ENCODE results near the gene KDM5A. TPM values are rescaled to one million over a fixed set of nuclear protein-coding genes. Genes with fewer than 3 reads are reported as not detected.

KDM5A gene
- total and polyA plus RNA-seq, 11 donors, result 4.7 to 55.6 (median 31.2) TPM

DNA sequence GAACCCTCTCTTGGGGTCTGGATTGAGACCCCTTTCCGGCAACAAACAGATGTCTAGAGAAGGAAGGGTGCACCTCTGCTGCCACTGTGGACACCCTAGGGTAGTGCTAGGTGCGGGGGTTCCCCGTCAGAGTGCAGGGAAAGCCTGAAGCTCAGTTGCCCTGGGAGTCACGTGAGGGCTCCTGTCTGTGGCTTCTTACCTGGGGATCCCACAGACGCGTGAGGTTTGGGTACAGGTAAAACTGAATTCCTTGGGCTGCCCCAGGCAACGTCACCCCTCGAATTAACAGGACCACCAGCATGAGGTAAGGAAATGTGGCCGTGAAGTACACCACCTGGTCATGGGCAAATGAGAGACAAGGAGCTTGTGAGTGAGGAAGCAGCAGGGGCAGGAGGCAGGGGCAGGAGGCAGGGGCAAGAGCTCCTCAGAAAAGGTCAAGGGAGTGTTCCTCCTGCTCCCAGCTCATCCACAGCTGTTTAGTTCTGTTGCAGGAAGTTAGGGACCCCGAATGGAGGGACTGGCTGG lies 154.2 kb downstream of the KDM5A start:
- 92 to 95% (median 94%) methylated on average over 7 to 10 of the region's 10 CpGs for WGBS, 4 donors
- DNase-seq (peak in 1 of 5 donors; percentile 7), ATAC-seq (no peak)
- H3K27me3 ChIP-seq, result no peaks in the 10 kb centered on the region
- no peak overlapping the region for H3K4me3 ChIP-seq
- no peak overlapping the region for H3K27ac ChIP-seq
- no peaks in the 10 kb centered on the region for H3K36me3 ChIP-seq
- TF ChIP-seq POLR2A (IDR thresholded peaks at IDR 0.05), result no peak
- TF ChIP-seq, protein P1, sequence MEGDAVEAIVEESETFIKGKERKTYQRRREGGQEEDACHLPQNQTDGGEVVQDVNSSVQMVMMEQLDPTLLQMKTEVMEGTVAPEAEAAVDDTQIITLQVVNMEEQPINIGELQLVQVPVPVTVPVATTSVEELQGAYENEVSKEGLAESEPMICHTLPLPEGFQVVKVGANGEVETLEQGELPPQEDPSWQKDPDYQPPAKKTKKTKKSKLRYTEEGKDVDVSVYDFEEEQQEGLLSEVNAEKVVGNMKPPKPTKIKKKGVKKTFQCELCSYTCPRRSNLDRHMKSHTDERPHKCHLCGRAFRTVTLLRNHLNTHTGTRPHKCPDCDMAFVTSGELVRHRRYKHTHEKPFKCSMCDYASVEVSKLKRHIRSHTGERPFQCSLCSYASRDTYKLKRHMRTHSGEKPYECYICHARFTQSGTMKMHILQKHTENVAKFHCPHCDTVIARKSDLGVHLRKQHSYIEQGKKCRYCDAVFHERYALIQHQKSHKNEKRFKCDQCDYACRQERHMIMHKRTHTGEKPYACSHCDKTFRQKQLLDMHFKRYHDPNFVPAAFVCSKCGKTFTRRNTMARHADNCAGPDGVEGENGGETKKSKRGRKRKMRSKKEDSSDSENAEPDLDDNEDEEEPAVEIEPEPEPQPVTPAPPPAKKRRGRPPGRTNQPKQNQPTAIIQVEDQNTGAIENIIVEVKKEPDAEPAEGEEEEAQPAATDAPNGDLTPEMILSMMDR (IDR thresholded peaks at IDR 0.05), result no peak
- intact Hi-C loops (cut with DNase I), result no loop called here
- H3K4me1 ChIP-seq, result no peaks in the 10 kb centered on the region
- peaks cover 0 to 17% (median 0%) of the 10 kb centered on the region in 12 donors for H3K9me3 ChIP-seq

DNA sequence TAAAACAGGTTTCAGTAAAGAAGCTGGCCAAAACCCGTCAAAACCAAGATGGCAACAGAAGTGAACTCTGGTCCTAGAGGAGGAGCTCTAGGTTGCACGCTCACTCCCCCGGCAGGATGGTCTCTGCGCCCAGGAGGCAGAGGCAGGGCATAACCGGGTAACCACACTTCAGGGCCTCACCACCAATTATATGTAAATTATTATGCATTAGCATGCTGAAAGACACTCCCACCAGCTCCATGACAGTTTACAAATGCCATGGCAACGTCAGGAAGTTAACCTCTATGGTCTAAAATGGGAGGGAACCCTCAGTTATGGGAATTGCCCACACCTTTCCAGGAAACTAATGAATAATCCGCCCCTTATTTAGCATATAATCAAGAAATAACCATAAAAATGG lies 155.1 kb downstream of the KDM5A start:
- 77 to 85% (median 79%) methylated on average over 7 of the region's 7 CpGs for WGBS, 4 donors
- no peak for TF ChIP-seq POLR2A (IDR thresholded peaks at IDR 0.05)
- TF ChIP-seq, protein P1 (IDR thresholded peaks at IDR 0.05), result no peak
- H3K4me1 ChIP-seq, result no peaks in the 10 kb centered on the region

DNA sequence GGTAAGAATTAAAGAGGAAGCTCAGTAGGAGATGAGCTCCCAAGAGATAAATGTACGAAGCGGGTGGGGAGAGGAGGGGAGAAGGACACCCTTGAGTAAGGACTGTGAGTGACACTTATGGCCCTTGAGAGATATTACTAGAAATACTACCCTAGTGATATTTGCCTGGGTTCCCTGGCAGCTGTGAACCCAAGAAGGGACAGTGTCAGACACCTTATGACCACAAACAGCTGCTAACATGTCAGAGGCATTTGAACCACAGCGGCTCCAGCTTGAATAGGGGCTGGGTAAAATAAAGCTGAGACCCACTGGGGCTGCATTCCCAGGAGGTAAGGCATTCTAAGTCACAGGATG lies 155.5 kb downstream of the KDM5A start:
- Histone ChIP-seq H3K27me3 (no peaks in the 10 kb centered on the region), H3K27ac (no peak overlapping the region), H3K9me3 (peaks cover 0 to 17% (median 0%) of the 10 kb centered on the region in 12 donors), H3K4me3 (no peak overlapping the region), H3K36me3 (no peaks in the 10 kb centered on the region), H3K4me1 (no peaks in the 10 kb centered on the region)
- TF ChIP-seq, protein P1 (IDR thresholded peaks at IDR 0.05), result no peak
- no peak for TF ChIP-seq POLR2A (IDR thresholded peaks at IDR 0.05)
- WGBS, 4 donors, result 74 to 82% (median 80%) methylated on average over 3 of the region's 3 CpGs
- no peak for DNase-seq
- peak in 1 of 4 donors; percentile 22 for ATAC-seq
- intact Hi-C loops (cut with DNase I), result no loop called here

More for the DNA sequence above, 155.1 kb downstream of the KDM5A start:
- intact Hi-C loops (cut with DNase I), result no loop called here
- ATAC-seq (no peak), DNase-seq (no peak)
- no peak overlapping the region for H3K4me3 ChIP-seq
- H3K9me3 ChIP-seq, result peaks cover 0 to 17% (median 0%) of the 10 kb centered on the region in 12 donors
- H3K27ac ChIP-seq, result no peak overlapping the region
- H3K36me3 ChIP-seq, result no peaks in the 10 kb centered on the region
- no peaks in the 10 kb centered on the region for H3K27me3 ChIP-seq

DNA sequence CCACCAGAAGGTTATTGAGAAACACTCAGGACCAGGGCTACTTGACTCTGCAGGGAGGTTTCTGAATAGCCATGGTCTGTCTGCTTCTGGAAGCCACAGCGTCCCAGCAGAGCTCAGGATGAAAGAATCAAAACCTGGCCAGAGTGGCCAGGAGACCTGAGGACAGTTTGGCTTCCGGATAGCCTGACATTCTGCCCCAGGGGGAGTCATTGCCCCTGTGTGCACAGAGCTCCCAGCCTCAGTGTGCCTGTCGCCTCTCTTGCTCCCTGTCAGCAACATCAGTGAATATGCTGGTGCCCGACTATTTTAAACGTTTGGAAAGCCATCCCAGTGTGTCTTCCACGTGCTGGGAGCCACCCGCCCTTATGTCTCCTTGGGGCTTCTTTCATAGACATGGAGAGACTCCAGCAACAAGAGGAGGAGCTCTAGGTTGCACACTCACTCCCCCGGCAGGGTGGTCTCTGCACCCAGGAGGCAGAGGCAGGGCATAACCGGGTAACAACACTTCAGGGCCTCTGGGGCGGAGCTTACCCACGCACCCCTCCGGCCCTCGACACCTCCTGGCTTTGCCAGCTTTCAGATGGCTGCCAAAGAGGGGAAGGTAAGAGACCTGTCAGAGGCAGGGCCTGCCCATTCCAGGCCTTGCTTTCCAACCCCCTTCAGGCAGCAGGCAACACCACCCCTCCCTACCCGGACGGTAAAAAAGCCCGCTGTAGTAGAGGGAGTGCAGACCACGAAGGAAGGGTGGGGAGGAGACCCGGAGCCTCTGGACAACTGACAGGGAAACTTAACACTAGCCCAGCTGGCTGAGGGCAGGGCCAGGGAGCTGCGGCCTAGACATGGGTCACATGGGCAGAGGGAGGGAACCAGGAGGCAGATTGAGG lies 156.1 kb downstream of the KDM5A start:
- H3K27ac ChIP-seq, result no peak overlapping the region
- intact Hi-C loops (cut with DNase I), result no loop called here
- H3K36me3 ChIP-seq, result no peaks in the 10 kb centered on the region
- no peak overlapping the region for H3K4me3 ChIP-seq
- H3K27me3 ChIP-seq, result no peaks in the 10 kb centered on the region
- no peak for TF ChIP-seq POLR2A (IDR thresholded peaks at IDR 0.05)
- TF ChIP-seq, protein P1 (IDR thresholded peaks at IDR 0.05), result no peak
- 60 to 65% (median 63%) methylated on average over 19 of the region's 19 CpGs for WGBS, 4 donors
- ATAC-seq (peak in 3 of 4 donors; percentile 22 to 42 (median 25)), DNase-seq (peak in 1 of 5 donors; percentile 15)
- no peaks in the 10 kb centered on the region for H3K4me1 ChIP-seq
- peaks cover 0 to 17% (median 0%) of the 10 kb centered on the region in 12 donors for H3K9me3 ChIP-seq

All from heart left ventricle (tissue), 16 donors.